CD4-positive, alpha-beta T cell (primary cell): ENCODE data around the gene TBC1D23. TPM values are rescaled to one million over a fixed set of nuclear protein-coding genes. Genes with fewer than 3 reads are reported as not detected.
A peak's percentile ranks its signal among the peaks of the same experiment; 100 is the strongest.

Experiments
- ATAC-seq: fragments of 200-7000 bp; cut with Tn5 transposase; one replicate; pipeline ENCODE4 v1.10.0; 2022; ENCODE audit warnings: mild to moderate bottlenecking; ENCODE audit not compliant: poor library complexity
- CTCF ChIA-PET: fragments of 350-600 bp; sonication (Branson Sonifier 250); formaldehyde crosslinking; loops from one replicate; lab custom pipeline; 2021; ENCODE audit warnings: antibody characterized with exemption, inconsistent platforms; lab: Charles Lee
- POLR2A ChIA-PET: fragments of 350-600 bp; sonication (Branson Sonifier 250); formaldehyde crosslinking; loops from one replicate; lab custom pipeline; 2021; ENCODE audit warnings: antibody characterized with exemption, inconsistent platforms; lab: Charles Lee
- DNase-seq, 14 experiments: peaks; one replicate each; pipeline ENCODE4 v3.0.0-alpha.2; 2013 to 2020; ENCODE audit warnings: mixed read lengths in 2 of 14
- H3K27ac ChIP-seq, 2 donors: one replicate each; pipeline versions ENCODE4 v1.5.1 to v1.7.0; 2013; ENCODE audit warnings: low read length in 2 of 2, low read depth in 1 of 2, mild to moderate bottlenecking in 1 of 2
- H3K27me3 ChIP-seq, 2 experiments: 1 replicate in 1 of 2; 2 replicates in 1 of 2; pipeline versions ENCODE4 v1.6.1 to v1.7.0; 2013; ENCODE audit warnings: low read length in 2 of 2, control low read depth in 1 of 2, mild to moderate bottlenecking in 1 of 2, moderate library complexity in 1 of 2; ENCODE audit not compliant: insufficient read depth in 2 of 2, control insufficient read depth in 1 of 2
- H3K36me3 ChIP-seq: one replicate; pipeline ENCODE4 v1.6.1; 2013; ENCODE audit warnings: low read length, control low read depth; ENCODE audit not compliant: insufficient read depth
- H3K4me1 ChIP-seq: one replicate; pipeline ENCODE4 v1.6.1; 2013; ENCODE audit warnings: low read length, control low read depth; ENCODE audit not compliant: insufficient read depth
- H3K4me3 ChIP-seq: one replicate; pipeline ENCODE4 v1.5.1; 2013; ENCODE audit warnings: mild to moderate bottlenecking, low read length, moderate library complexity
- H3K9me3 ChIP-seq, 2 experiments: 1 replicate in 1 of 2; 2 replicates in 1 of 2; pipeline versions ENCODE4 v1.6.1 to v1.7.0; 2013; ENCODE audit warnings: low read length in 2 of 2, mild to moderate bottlenecking in 2 of 2, control low read depth in 1 of 2, moderate library complexity in 1 of 2; ENCODE audit not compliant: control insufficient read depth in 1 of 2, insufficient read depth in 1 of 2
- H3K27ac Mint-ChIP-seq: one replicate; pipeline ENCODE4 v1.8.0; 2020; ENCODE audit warnings: mixed read lengths
- H3K27me3 Mint-ChIP-seq: one replicate; pipeline ENCODE4 v1.8.0; 2021; ENCODE audit warnings: mixed read lengths
- H3K36me3 Mint-ChIP-seq: one replicate; pipeline ENCODE4 v1.8.0; 2021; ENCODE audit warnings: low read depth, mixed read lengths
- H3K4me1 Mint-ChIP-seq: one replicate; pipeline ENCODE4 v1.8.0; 2021; ENCODE audit warnings: low read depth, mixed read lengths
- H3K4me3 Mint-ChIP-seq: one replicate; pipeline ENCODE4 v1.8.0; 2020; ENCODE audit warnings: mild to moderate bottlenecking, mixed read lengths
- H3K9me3 Mint-ChIP-seq: one replicate; pipeline ENCODE4 v1.8.0; 2020; ENCODE audit warnings: mixed read lengths
- CTCF ChIP-seq: fragments of 200-600 bp; IDR thresholded peaks from one replicate; pipeline ENCODE4 v1.8.0; 2022; ENCODE audit warnings: antibody characterized with exemption, mild to moderate bottlenecking
- intact Hi-C, 2 experiments: fragments of 100-400 bp; cut with DNase I in 1 of 2; cut with micrococcal nuclease in 1 of 2; formaldehyde crosslinking; loops; one replicate each; pipeline versions ENCODE4 v1.15.1 to v1.9.0; 2023 to 2025; cut with DNase I, micrococcal nuclease
- polyA plus RNA-seq, 2 donors: library from polyadenylated mRNA; unstranded; fragments of 120-200 nt; gene quantifications; one replicate each; pipeline ENCODE4 v1.2.1, GENCODE V29; 2013
- total RNA-seq, 174 experiments: library from RNA in 2 of 174; stranded (reverse) in 2 of 174; gene quantifications; one replicate each; pipeline ENCODE4 v1.2.3 and lab custom pipeline; 2021 to 2026

The TBC1D23 gene
- 10 to 100 TPM; 31.8 to 34.8 TPM for total RNA-seq
- 19.9 TPM for polyA plus RNA-seq (2013, experiment 1 of 2)
- 18.9 TPM for polyA plus RNA-seq (2013, experiment 2 of 2)
- total RNA-seq (lab: John Stamatoyannopoulos, UW), result 25.8 to 129 (median 58.0) reads per million in 172 experiments

- H3K4me1 Mint-ChIP-seq, result peaks cover 64% of the 10 kb centered on the region
- no peaks in the 10 kb centered on the region for H3K27me3 Mint-ChIP-seq
- H3K36me3 Mint-ChIP-seq, result peaks cover 22% of the 10 kb centered on the region
- Histone ChIP-seq H3K4me1 (peaks cover 26% of the 10 kb centered on the region), H3K27ac (peak within 1 kb of the TSS; percentile 78 to 97), H3K27me3 (no peaks in the 10 kb centered on the region), H3K9me3 (no peaks in the 10 kb centered on the region), H3K4me3 (peak within 1 kb of the TSS; percentile 96), H3K36me3 (no peaks in the 10 kb centered on the region)
- no peaks in the 10 kb centered on the region for H3K9me3 Mint-ChIP-seq
- intact Hi-C loops, result loop anchor here (2.0 to 10.0 kb wide), 7 partner anchors 76 to 1739 kb away; partner anchors contain the start of genes CLDND1 (in 1 of the 2), CMSS1 (in 1 of the 2), DCBLD2 (in 1 of the 2) and LNP1 (in 1 of the 2)
- ChIA-PET POLR2A (interaction anchor here (0.6 to 2.9 kb wide), 20 partner anchors 9 to 1738 kb away, joined by 3 to 34 read pairs (median 4); partner anchors contain the start of genes CLDND1, CMSS1, DCBLD2 and LNP1), CTCF (no interaction called here)
- peak within 1 kb of the TSS; percentile 96 for H3K4me3 Mint-ChIP-seq
- TF ChIP-seq CTCF, result no peak
- H3K27ac Mint-ChIP-seq, result peak within 1 kb of the TSS; percentile 94
- DNase-seq, result peak; percentile 93 to 99 (median 96)
- peak; percentile 99 for ATAC-seq
Observed at GRCh38 chr3:100260685-100261484, at the start of gene TBC1D23. Gene TBC1D23, plus strand, starts transcription at chr3:100260992. Its CDS starts 27 bp downstream, at chr3:100261019.

GRCh38 chr3:100213891-100214573 lies 46.8 kb upstream of the TBC1D23 start:
- ChIA-PET POLR2A (no interaction called here), CTCF (no interaction called here)
- intact Hi-C loops, result no loop called here
- H3K27ac Mint-ChIP-seq, result no peak overlapping the region
- Histone ChIP-seq H3K27me3 (peaks cover 2 to 4% of the 10 kb centered on the region in 2 experiments), H3K4me3 (no peak overlapping the region), H3K36me3 (no peaks in the 10 kb centered on the region), H3K27ac (no peak overlapping the region), H3K4me1 (peaks cover 5% of the 10 kb centered on the region), H3K9me3 (no peaks in the 10 kb centered on the region)
- H3K27me3 Mint-ChIP-seq, result peaks cover 21% of the 10 kb centered on the region
- DNase-seq (no peak), ATAC-seq (no peak)
- H3K4me1 Mint-ChIP-seq, result peaks cover 23% of the 10 kb centered on the region
- no peak for TF ChIP-seq CTCF
- H3K36me3 Mint-ChIP-seq, result no peaks in the 10 kb centered on the region
- no peak overlapping the region for H3K4me3 Mint-ChIP-seq
- peaks cover 2% of the 10 kb centered on the region for H3K9me3 Mint-ChIP-seq

- Histone ChIP-seq H3K4me3 (no peak overlapping the region), H3K4me1 (peaks cover 3% of the 10 kb centered on the region), H3K27ac (no peak overlapping the region), H3K9me3 (no peaks in the 10 kb centered on the region), H3K27me3 (peaks cover 2 to 4% of the 10 kb centered on the region in 2 experiments), H3K36me3 (no peaks in the 10 kb centered on the region)
- Mint-ChIP-seq H3K9me3 (peaks cover 5% of the 10 kb centered on the region), H3K4me1 (peaks cover 22% of the 10 kb centered on the region), H3K27me3 (peaks cover 26% of the 10 kb centered on the region), H3K4me3 (no peak overlapping the region), H3K36me3 (no peaks in the 10 kb centered on the region), H3K27ac (no peak overlapping the region)
- ChIA-PET CTCF (no interaction called here), POLR2A (no interaction called here)
- no peak for DNase-seq
- TF ChIP-seq CTCF, result no peak
- intact Hi-C loops, result no loop called here
- ATAC-seq, result no peak
Observed at GRCh38 chr3:100214574-100214964, 46.2 kb upstream of the TBC1D23 start.
